Chondrocyte (in vitro differentiated cells): ENCODE measurements around the gene KRTAP9-2. TPM values are rescaled to one million over a fixed set of nuclear protein-coding genes. Genes with fewer than 3 reads are reported as not detected.
"Not testable (repeated sequence)": the region's sequence is repeated elsewhere in the genome, so short reads cannot be mapped to it uniquely, and the experiment has no call there.

Source experiments
- DNase-seq: peaks from one replicate; pipeline ENCODE4 v3.0.0; 2021; ENCODE audit warnings: mixed read lengths, low spot score
- H3K27ac Mint-ChIP-seq: one replicate; pipeline ENCODE4 v1.8.0; 2021; ENCODE audit warnings: mild to moderate bottlenecking, moderate library complexity, mixed read lengths; ENCODE audit not compliant: unreplicated experiment
- H3K27me3 Mint-ChIP-seq: 2 replicates; pipeline ENCODE4 v1.8.0; 2021; ENCODE audit warnings: low read depth, mixed read lengths
- H3K36me3 Mint-ChIP-seq: 2 replicates; pipeline ENCODE4 v1.8.0; 2021; ENCODE audit warnings: low read depth, mixed read lengths
- H3K4me1 Mint-ChIP-seq: 2 replicates; pipeline ENCODE4 v1.8.0; 2021; ENCODE audit warnings: low read depth, mild to moderate bottlenecking, mixed read lengths
- H3K4me3 Mint-ChIP-seq: one replicate; pipeline ENCODE4 v1.8.0; 2021; ENCODE audit warnings: mild to moderate bottlenecking, moderate library complexity, mixed read lengths; ENCODE audit not compliant: unreplicated experiment
- H3K9me3 Mint-ChIP-seq: 2 replicates; pipeline ENCODE4 v1.8.0; 2021; ENCODE audit warnings: low read depth, mixed read lengths
- CTCF ChIP-seq: fragments of 200-600 bp; sonication (generic); IDR thresholded peaks from 2 replicates; pipeline ENCODE4 v1.5.0; 2021; ENCODE audit warnings: antibody characterized with exemption, mild to moderate bottlenecking, moderate library complexity
- total RNA-seq: library from RNA; stranded (reverse); gene quantifications from 3 replicates; pipeline ENCODE4 v1.2.1, GENCODE V29; 2021

The KRTAP9-2 gene
- total RNA-seq, 1 donor from 2014 or later, result not detected

- no peak for DNase-seq
Measured at GRCh38 chr17:41226051-41226450, 397 bp upstream of the KRTAP9-2 start.

GRCh38 chr17:41230094-41230493 lies 3.6 kb downstream of the KRTAP9-2 start:
- Mint-ChIP-seq H3K4me1 (no peaks in the 10 kb centered on the region), H3K27me3 (peaks cover 44% of the 10 kb centered on the region), H3K36me3 (no peaks in the 10 kb centered on the region), H3K27ac (no peak overlapping the region), H3K4me3 (no peak overlapping the region), H3K9me3 (no peaks in the 10 kb centered on the region)
- DNase-seq, result no peak
- TF ChIP-seq CTCF, result no peak

More at GRCh38 chr17:41226051-41226450, 397 bp upstream of the KRTAP9-2 start:
- Mint-ChIP-seq H3K9me3 (peaks cover 2% of the 10 kb centered on the region), H3K27me3 (peaks cover 20% of the 10 kb centered on the region), H3K4me1 (no peaks in the 10 kb centered on the region), H3K36me3 (no peaks in the 10 kb centered on the region), H3K27ac (no peak overlapping the region), H3K4me3 (no peak overlapping the region)
- TF ChIP-seq CTCF, result no peak

GRCh38 chr17:41231731-41232130 lies 5.3 kb downstream of the KRTAP9-2 start:
- H3K36me3 Mint-ChIP-seq, result no peaks in the 10 kb centered on the region
- no peaks in the 10 kb centered on the region for H3K4me1 Mint-ChIP-seq
- TF ChIP-seq CTCF, result no peak
- H3K27me3 Mint-ChIP-seq, result peaks cover 50% of the 10 kb centered on the region
- DNase-seq, result no peak
- no peak overlapping the region for H3K27ac Mint-ChIP-seq
- H3K9me3 Mint-ChIP-seq, result no peaks in the 10 kb centered on the region
- no peak overlapping the region for H3K4me3 Mint-ChIP-seq

GRCh38 chr17:41232399-41233105 lies 6.1 kb downstream of the KRTAP9-2 start, which contains the start of gene KRTAP9-3:
Gene KRTAP9-3, plus strand, starts transcription at chr17:41232449. Its CDS starts 53 bp downstream, at chr17:41232502.
- H3K27me3 Mint-ChIP-seq, result peaks cover 55% of the 10 kb centered on the region
- not testable (repeated sequence) for DNase-seq, H3K4me3 Mint-ChIP-seq, H3K36me3 Mint-ChIP-seq, H3K27ac Mint-ChIP-seq, H3K9me3 Mint-ChIP-seq, H3K4me1 Mint-ChIP-seq

GRCh38 chr17:41237116-41237515 lies 10.7 kb downstream of the KRTAP9-2 start:
- H3K36me3 Mint-ChIP-seq, H3K9me3 Mint-ChIP-seq, H3K4me1 Mint-ChIP-seq, H3K4me3 Mint-ChIP-seq, H3K27ac Mint-ChIP-seq, DNase-seq: not testable (repeated sequence)
- H3K27me3 Mint-ChIP-seq, result peaks cover 57% of the 10 kb centered on the region

GRCh38 chr17:41237949-41238437 lies 11.5 kb downstream of the KRTAP9-2 start, which contains the start of gene KRTAP9-8:
Gene KRTAP9-8, plus strand, starts transcription at chr17:41237999. Its CDS starts 53 bp downstream, at chr17:41238052.
- not testable (repeated sequence) for DNase-seq, H3K9me3 Mint-ChIP-seq, H3K27ac Mint-ChIP-seq, H3K4me3 Mint-ChIP-seq, H3K4me1 Mint-ChIP-seq
- Mint-ChIP-seq H3K36me3 (peaks cover 11% of the 10 kb centered on the region), H3K27me3 (peaks cover 59% of the 10 kb centered on the region)

- H3K27me3 Mint-ChIP-seq, result peaks cover 54% of the 10 kb centered on the region
Measured at GRCh38 chr17:41246995-41247787, 20.7 kb downstream of the KRTAP9-2 start.

GRCh38 chr17:41249637-41250240 lies 23.3 kb downstream of the KRTAP9-2 start, which contains the start of gene KRTAP9-4:
Gene KRTAP9-4, plus strand, starts transcription at chr17:41249687. Its CDS starts 34 bp downstream, at chr17:41249721.
- H3K36me3 Mint-ChIP-seq, H3K4me1 Mint-ChIP-seq, H3K27ac Mint-ChIP-seq, DNase-seq, H3K9me3 Mint-ChIP-seq, H3K4me3 Mint-ChIP-seq: not testable (repeated sequence)
- H3K27me3 Mint-ChIP-seq, result peaks cover 51% of the 10 kb centered on the region

More at GRCh38 chr17:41246995-41247787, 20.7 kb downstream of the KRTAP9-2 start:
- not testable (repeated sequence) for H3K27ac Mint-ChIP-seq, H3K36me3 Mint-ChIP-seq, H3K4me3 Mint-ChIP-seq, H3K4me1 Mint-ChIP-seq, H3K9me3 Mint-ChIP-seq, DNase-seq
